ENCODE data around the gene HOXB3.

DNA sequence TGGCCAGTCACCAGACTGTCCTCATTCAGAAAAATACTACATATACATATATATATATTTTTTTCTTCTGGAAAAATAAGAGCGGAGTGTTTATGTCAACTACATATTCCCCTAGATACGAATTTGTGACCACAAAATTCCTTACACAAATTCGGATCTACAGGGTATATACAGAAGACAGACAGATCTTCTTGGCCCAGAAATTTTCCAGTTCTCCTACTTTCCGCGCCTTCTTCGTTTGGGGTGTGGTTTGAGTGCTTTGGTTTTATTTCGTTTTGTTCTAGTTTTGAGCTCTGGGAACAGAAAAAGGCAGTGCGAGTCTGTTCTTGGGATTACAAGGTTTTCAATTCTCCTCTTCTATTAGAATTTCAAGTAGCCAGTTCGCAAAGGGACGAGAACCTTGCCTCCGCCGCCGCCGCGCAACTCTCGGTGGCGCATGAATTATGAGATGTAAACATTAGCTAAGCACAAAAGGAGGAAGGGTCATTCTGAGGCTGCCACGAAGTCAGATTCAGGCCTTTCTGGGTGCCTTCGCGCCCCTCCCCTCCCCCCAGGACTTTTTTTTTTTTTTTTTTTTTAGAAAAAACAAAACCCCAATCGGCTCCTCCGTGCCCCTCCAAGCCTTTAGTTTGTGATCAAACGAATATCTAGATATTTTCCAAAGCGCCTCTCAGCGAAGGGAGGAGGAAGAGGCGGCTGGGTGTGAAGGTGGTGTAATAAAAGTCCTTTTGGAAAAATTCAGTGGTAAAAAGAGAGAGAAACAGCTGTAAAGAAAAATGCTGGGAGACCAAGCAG lies 10.1 kb downstream of the HOXB3 start:
- TF ChIP-seq POLR2AphosphoS5 (IDR thresholded peaks at IDR 0.05) (no peak), POLR2A (IDR thresholded peaks at IDR 0.05) (no peak)
